Mesothelial cell of epicardium (in vitro differentiated cells): ENCODE data around the gene C6orf163. TPM values are rescaled to one million over a fixed set of nuclear protein-coding genes. Genes with fewer than 3 reads are reported as not detected.

Source experiments
- DNase-seq, 2 experiments: peaks; one replicate each; pipeline ENCODE4 v3.0.0; 2021; ENCODE audit warnings: low spot score in 2 of 2; ENCODE audit not compliant: unreplicated experiment in 2 of 2
- H3K27ac Mint-ChIP-seq: 2 replicates; pipeline ENCODE4 v1.8.0; 2021; ENCODE audit warnings: mixed read lengths
- H3K27me3 Mint-ChIP-seq: 2 replicates; pipeline ENCODE4 v1.8.0; 2021; ENCODE audit warnings: low read depth, mixed read lengths
- H3K36me3 Mint-ChIP-seq: 2 replicates; pipeline ENCODE4 v1.8.0; 2021; ENCODE audit warnings: mixed read lengths
- H3K4me1 Mint-ChIP-seq: 2 replicates; pipeline ENCODE4 v1.8.0; 2021; ENCODE audit warnings: mixed read lengths
- H3K4me3 Mint-ChIP-seq: 2 replicates; pipeline ENCODE4 v1.8.0; 2021; ENCODE audit warnings: mild to moderate bottlenecking, moderate library complexity, mixed read lengths
- H3K9me3 Mint-ChIP-seq: 2 replicates; pipeline ENCODE4 v1.8.0; 2021; ENCODE audit warnings: mixed read lengths
- total RNA-seq: library from RNA; stranded (reverse); gene quantifications from 3 replicates; pipeline ENCODE4 v1.2.1, GENCODE V29; 2021
- TF ChIP-seq, protein P1 (sequence below): fragments of 200-600 bp; sonication (generic); IDR thresholded peaks from one replicate; pipeline ENCODE4 v1.5.0; 2021; ENCODE audit warnings: antibody characterized with exemption; ENCODE audit not compliant: unreplicated experiment

The C6orf163 gene
- total RNA-seq, 1 donor from 2014 or later: 10.0 TPM

DNA sequence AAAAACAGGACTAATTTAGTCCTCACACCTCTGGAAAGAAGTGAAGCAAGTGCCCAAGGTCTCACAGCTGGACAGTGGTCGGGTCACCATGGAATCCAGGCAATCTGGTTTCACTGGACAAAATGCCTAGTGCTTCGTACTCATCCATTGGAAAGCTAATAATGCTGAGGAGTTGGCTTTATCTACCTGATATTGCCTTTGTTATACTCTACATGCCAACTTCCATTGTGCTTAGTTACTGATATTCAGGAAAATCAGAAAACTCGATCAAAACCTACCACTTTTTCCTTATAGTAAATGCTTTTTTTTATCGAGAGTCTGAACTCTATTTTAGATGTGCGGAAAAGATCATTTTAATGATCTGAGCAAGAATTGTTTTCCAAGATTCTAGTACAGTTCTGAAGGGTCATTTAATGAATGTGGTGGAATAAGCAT lies 64.1 kb downstream of the C6orf163 start:
- peak overlapping the region; percentile 94 for H3K27ac Mint-ChIP-seq
- H3K4me1 Mint-ChIP-seq: peaks cover 5% of the 10 kb centered on the region
- H3K27me3 Mint-ChIP-seq: no peaks in the 10 kb centered on the region
- H3K4me3 Mint-ChIP-seq: peak overlapping the region; percentile 85
- no peak for DNase-seq
- H3K9me3 Mint-ChIP-seq: no peaks in the 10 kb centered on the region
- TF ChIP-seq, protein P1, sequence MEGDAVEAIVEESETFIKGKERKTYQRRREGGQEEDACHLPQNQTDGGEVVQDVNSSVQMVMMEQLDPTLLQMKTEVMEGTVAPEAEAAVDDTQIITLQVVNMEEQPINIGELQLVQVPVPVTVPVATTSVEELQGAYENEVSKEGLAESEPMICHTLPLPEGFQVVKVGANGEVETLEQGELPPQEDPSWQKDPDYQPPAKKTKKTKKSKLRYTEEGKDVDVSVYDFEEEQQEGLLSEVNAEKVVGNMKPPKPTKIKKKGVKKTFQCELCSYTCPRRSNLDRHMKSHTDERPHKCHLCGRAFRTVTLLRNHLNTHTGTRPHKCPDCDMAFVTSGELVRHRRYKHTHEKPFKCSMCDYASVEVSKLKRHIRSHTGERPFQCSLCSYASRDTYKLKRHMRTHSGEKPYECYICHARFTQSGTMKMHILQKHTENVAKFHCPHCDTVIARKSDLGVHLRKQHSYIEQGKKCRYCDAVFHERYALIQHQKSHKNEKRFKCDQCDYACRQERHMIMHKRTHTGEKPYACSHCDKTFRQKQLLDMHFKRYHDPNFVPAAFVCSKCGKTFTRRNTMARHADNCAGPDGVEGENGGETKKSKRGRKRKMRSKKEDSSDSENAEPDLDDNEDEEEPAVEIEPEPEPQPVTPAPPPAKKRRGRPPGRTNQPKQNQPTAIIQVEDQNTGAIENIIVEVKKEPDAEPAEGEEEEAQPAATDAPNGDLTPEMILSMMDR: no peak
- H3K36me3 Mint-ChIP-seq: no peaks in the 10 kb centered on the region

Other genes with a start within 250 kb of the C6orf163 start
- not detected in 3 replicates for gene CGA, start 249.7 kb upstream of the C6orf163 start, total RNA-seq
- 106 to 112 TPM (median 108 TPM) in 3 replicates for gene ZNF292, start 189.2 kb upstream of the C6orf163 start, total RNA-seq
- gene SMIM8, start 22.2 kb upstream of the C6orf163 start, total RNA-seq: 23.7 to 26.7 TPM (median 24.4 TPM) in 3 replicates
- 0.55 to 1.0 TPM (median 0.67 TPM) in 3 replicates for gene GJB7, start 15.5 kb upstream of the C6orf163 start, total RNA-seq
- 1.0 to 1.6 TPM (median 1.5 TPM) in 3 replicates for gene CFAP206, start 63.2 kb downstream of the C6orf163 start, total RNA-seq
- 24.0 to 26.6 TPM (median 26.4 TPM) in 3 replicates for gene SLC35A1, start 128.2 kb downstream of the C6orf163 start, total RNA-seq
- gene RARS2, start 245.2 kb downstream of the C6orf163 start, total RNA-seq: 51.9 to 53.3 TPM (median 52.6 TPM) in 3 replicates
- gene ORC3, start 245.3 kb downstream of the C6orf163 start, total RNA-seq: 28.0 to 29.5 TPM (median 28.8 TPM) in 3 replicates